GM19351 (cell line): ENCODE results near the gene PPARD.
"Not testable (repeated sequence)": the region's sequence is repeated elsewhere in the genome, so short reads cannot be mapped to it uniquely, and the experiment has no call there.

Source experiments
- ATAC-seq: cut with Tn5 transposase; IDR thresholded peaks from one replicate; pipeline ENCODE4 v1.9.1; 2021; ENCODE audit warnings: mild to moderate bottlenecking, moderate library complexity; ENCODE audit not compliant: unreplicated experiment

Gene PPARD

GRCh38 chr6:35378261-35378660 lies 35.9 kb downstream of the PPARD start:
- no peak for ATAC-seq

GRCh38 chr6:35381132-35381531 lies 38.8 kb downstream of the PPARD start:
- no peak for ATAC-seq

GRCh38 chr6:35382015-35382414 lies 39.7 kb downstream of the PPARD start:
- no peak for ATAC-seq

- ATAC-seq: no peak
These were observed 43.3 kb downstream of the PPARD start for GRCh38 chr6:35385457-35386202.

GRCh38 chr6:35386989-35387388 lies 44.6 kb downstream of the PPARD start:
- no peak for ATAC-seq

- ATAC-seq: no peak
These were observed 45.7 kb downstream of the PPARD start for GRCh38 chr6:35388030-35388429.

- ATAC-seq: no peak
These were observed 46.5 kb downstream of the PPARD start for GRCh38 chr6:35388772-35389352.

GRCh38 chr6:35389386-35389785 lies 47.0 kb downstream of the PPARD start:
- ATAC-seq: not testable (repeated sequence)

GRCh38 chr6:35391240-35391968 lies 49.0 kb downstream of the PPARD start:
- ATAC-seq: no peak

- no peak for ATAC-seq
These were observed 49.8 kb downstream of the PPARD start for GRCh38 chr6:35392111-35392702.

GRCh38 chr6:35392773-35393672 lies 50.7 kb downstream of the PPARD start:
- no peak for ATAC-seq

- no peak for ATAC-seq
These were observed 54.6 kb downstream of the PPARD start for GRCh38 chr6:35396991-35397390.

GRCh38 chr6:35397806-35398418 lies 55.6 kb downstream of the PPARD start:
- ATAC-seq: no peak

GRCh38 chr6:35398526-35398925 lies 56.2 kb downstream of the PPARD start:
- no peak for ATAC-seq

GRCh38 chr6:35400111-35400510 lies 57.8 kb downstream of the PPARD start:
- no peak for ATAC-seq

GRCh38 chr6:35400901-35401311 lies 58.5 kb downstream of the PPARD start:
- ATAC-seq: no peak

GRCh38 chr6:35401514-35401913 lies 59.2 kb downstream of the PPARD start:
- no peak for ATAC-seq

GRCh38 chr6:35402136-35402855 lies 59.9 kb downstream of the PPARD start:
- ATAC-seq: peak; percentile 56

GRCh38 chr6:35402856-35403191 lies 60.5 kb downstream of the PPARD start:
- ATAC-seq: no peak
